Astrocyte of the cerebellum (primary cell): ENCODE results near the gene INHBB.

Experiments
- DNase-seq: peaks from one replicate; pipeline ENCODE4 v3.0.0-alpha.2; 2011; ENCODE audit warnings: low read depth
- H3K4me3 ChIP-seq: 2 replicates; pipeline ENCODE4 v1.5.1; 2011; ENCODE audit warnings: mild to moderate bottlenecking, low read depth, low read length, moderate library complexity
- CTCF ChIP-seq: IDR thresholded peaks from 2 replicates; pipeline ENCODE4 v1.5.1; 2012; ENCODE audit warnings: low read length, low read depth, moderate library complexity, mild to moderate bottlenecking; ENCODE audit errors: missing control alignments
- in situ Hi-C: cut with HindIII; loops from 2 replicates; pipeline ENCODE4 v1.10.0; 2017; ENCODE audit warnings: low sequenced_read_pairs

The INHBB gene

GRCh38 chr2:120315367-120316033 lies 30.4 kb upstream of the INHBB start:
- in situ Hi-C loops: no loop called here
- TF ChIP-seq CTCF: no peak
- no peak for DNase-seq
- H3K4me3 ChIP-seq: no peak overlapping the region

GRCh38 chr2:120316071-120316470 lies 29.9 kb upstream of the INHBB start:
- no peak overlapping the region for H3K4me3 ChIP-seq
- no peak for DNase-seq
- in situ Hi-C loops: no loop called here
- no peak for TF ChIP-seq CTCF

GRCh38 chr2:120316528-120317179 lies 29.3 kb upstream of the INHBB start:
- in situ Hi-C loops: no loop called here
- no peak for DNase-seq
- TF ChIP-seq CTCF: no peak

GRCh38 chr2:120317180-120317533 lies 28.8 kb upstream of the INHBB start:
- H3K4me3 ChIP-seq: no peak overlapping the region
- in situ Hi-C loops: no loop called here
- no peak for DNase-seq
- no peak for TF ChIP-seq CTCF

More at GRCh38 chr2:120316528-120317179, 29.3 kb upstream of the INHBB start:
- no peak overlapping the region for H3K4me3 ChIP-seq

GRCh38 chr2:120317916-120318315 lies 28.0 kb upstream of the INHBB start:
- no peak overlapping the region for H3K4me3 ChIP-seq
- in situ Hi-C loops: no loop called here
- DNase-seq: no peak
- TF ChIP-seq CTCF: no peak

GRCh38 chr2:120318626-120319025 lies 27.3 kb upstream of the INHBB start:
- H3K4me3 ChIP-seq: no peak overlapping the region
- in situ Hi-C loops: no loop called here
- TF ChIP-seq CTCF: no peak
- DNase-seq: no peak
